Endothelial cell of umbilical vein (primary cell): ENCODE data around the gene FOXC1. TPM values are rescaled to one million over a fixed set of nuclear protein-coding genes. Genes with fewer than 3 reads are reported as not detected.

Source experiments
- BruUV-seq: library from RNA; stranded (reverse); fragments of 400-500 nt; replicated peaks from 2 replicates; lab custom pipeline; 2021; lab: Mats Ljungman, UMichigan
- CTCF ChIA-PET: fragments of 300-600, 350-600 bp; sonication (Branson Sonifier 250); formaldehyde crosslinking; loops from one replicate; lab custom pipeline; 2021; ENCODE audit warnings: antibody characterized with exemption, inconsistent platforms; lab: Charles Lee
- POLR2A ChIA-PET: fragments of 300-600, 350-600 bp; sonication (Branson Sonifier 250); formaldehyde crosslinking; loops from one replicate; lab custom pipeline; 2021; ENCODE audit warnings: antibody characterized with exemption, inconsistent platforms; lab: Charles Lee
- DNase-seq: peaks from one replicate; pipeline ENCODE4 v3.0.0-alpha.2; 2011; ENCODE audit warnings: low read depth, low spot score
- FAIRE-seq: peaks from 2 replicates; lab custom pipeline; 2011; peaks lifted over from hg19 to GRCh38; lab: Jason Lieb, UNC
- H2AFZ ChIP-seq: 2 replicates; pipeline ENCODE4 v1.6.0; 2012; ENCODE audit warnings: low read depth, low read length, control low read depth, inconsistent platforms
- H3K27ac ChIP-seq: 2 replicates; pipeline ENCODE4 v1.5.1; 2011; ENCODE audit warnings: low read depth, mild to moderate bottlenecking, control low read depth, low read length, moderate library complexity; ENCODE audit not compliant: insufficient read depth
- H3K27me3 ChIP-seq, 2 experiments: 2 replicates each; pipeline versions ENCODE4 v1.6.0 to v1.6.1; 2011; ENCODE audit warnings: low read length in 2 of 2, mixed read lengths in 1 of 2; ENCODE audit not compliant: control insufficient read depth in 2 of 2, insufficient read depth in 2 of 2
- H3K36me3 ChIP-seq, 2 experiments: 2 replicates in 1 of 2; 3 replicates in 1 of 2; pipeline ENCODE4 v1.5.1; 2011; ENCODE audit warnings: low read length in 2 of 2, mild to moderate bottlenecking in 1 of 2, moderate library complexity in 1 of 2; ENCODE audit not compliant: control insufficient read depth in 2 of 2, insufficient read depth in 2 of 2; ENCODE audit errors: extremely low read depth in 1 of 2
- H3K4me1 ChIP-seq: 3 replicates; pipeline ENCODE4 v1.5.1; 2011; ENCODE audit warnings: mild to moderate bottlenecking, low read length; ENCODE audit not compliant: control insufficient read depth, insufficient read depth; ENCODE audit errors: extremely low read depth
- H3K4me2 ChIP-seq: 2 replicates; pipeline ENCODE4 v1.6.1; 2011; ENCODE audit warnings: low read length, control low read depth, mixed read lengths; ENCODE audit not compliant: insufficient read depth
- H3K4me3 ChIP-seq, 3 experiments: fragments of 200-600 bp in 1 of 3; sonication (generic), shearing (Covaris generic) in 1 of 3; replicated peaks in 1 of 3; 2 replicates each; pipeline ENCODE4 v1.5.1; 2011 to 2016; ENCODE audit warnings: control low read depth in 3 of 3, low read length in 3 of 3, mild to moderate bottlenecking in 2 of 3, inconsistent platforms in 1 of 3, low read depth in 1 of 3, moderate library complexity in 1 of 3; ENCODE audit not compliant: insufficient read depth in 1 of 3
- H3K79me2 ChIP-seq: 2 replicates; pipeline ENCODE4 v1.6.0; 2012; ENCODE audit warnings: low read length, inconsistent platforms; ENCODE audit not compliant: control insufficient read depth, insufficient read depth
- H3K9ac ChIP-seq: replicated peaks from 2 replicates; pipeline ENCODE3; 2011; ENCODE audit warnings: low read length, control low read depth; ENCODE audit not compliant: insufficient read depth; ENCODE audit errors: extremely low read depth
- H3K9me1 ChIP-seq: replicated peaks from 3 replicates; pipeline ENCODE4 v1.6.0; 2011; ENCODE audit warnings: mild to moderate bottlenecking, low read length; ENCODE audit not compliant: control insufficient read depth, insufficient read depth; ENCODE audit errors: extremely low read depth
- H3K9me3 ChIP-seq: replicated peaks from 2 replicates; pipeline ENCODE4 v1.5.1; 2012; ENCODE audit warnings: low read length, inconsistent platforms; ENCODE audit not compliant: control insufficient read depth, insufficient read depth
- H4K20me1 ChIP-seq: replicated peaks from 2 replicates; pipeline ENCODE3; 2011; ENCODE audit warnings: mild to moderate bottlenecking, low read length; ENCODE audit not compliant: control insufficient read depth, insufficient read depth; ENCODE audit errors: extremely low read depth
- CTCF ChIP-seq, 2 donors: IDR thresholded peaks; 1 replicate in 1 of 2; 2 replicates in 1 of 2; pipeline ENCODE4 v1.5.1; 2011; ENCODE audit warnings: low read length in 2 of 2, mild to moderate bottlenecking in 2 of 2, moderate library complexity in 2 of 2, control low read depth in 1 of 2, inconsistent platforms in 1 of 2, low read depth in 1 of 2; ENCODE audit not compliant: insufficient read depth in 1 of 2; ENCODE audit errors: extremely low read depth in 1 of 2
- EZH2 ChIP-seq: IDR thresholded peaks from 2 replicates; pipeline ENCODE4 v1.6.1; 2012; ENCODE audit warnings: borderline replicate concordance, low read depth, mild to moderate bottlenecking, moderate library complexity, low read length, inconsistent platforms; ENCODE audit not compliant: severe bottlenecking
- FOS ChIP-seq: IDR thresholded peaks from 2 replicates; pipeline ENCODE4 v1.6.1; 2011; ENCODE audit warnings: mild to moderate bottlenecking, low read length, moderate library complexity, borderline replicate concordance; ENCODE audit not compliant: insufficient read depth
- GATA2 ChIP-seq: IDR thresholded peaks from 2 replicates; pipeline ENCODE4 v1.7.0; 2011; ENCODE audit warnings: low read depth, mild to moderate bottlenecking, moderate library complexity, mixed read lengths, low read length; ENCODE audit not compliant: insufficient read length, insufficient read depth
- JUN ChIP-seq: IDR thresholded peaks from 2 replicates; pipeline ENCODE4 v1.6.1; 2011; ENCODE audit warnings: borderline replicate concordance, low read depth; ENCODE audit not compliant: insufficient read length, insufficient read depth
- MYC ChIP-seq: IDR thresholded peaks from one replicate; pipeline ENCODE4 v1.6.1; 2011; ENCODE audit warnings: mild to moderate bottlenecking, low read depth, low read length
- POLR2A ChIP-seq: IDR thresholded peaks from 2 replicates; pipeline ENCODE4 v1.6.1; 2012; ENCODE audit warnings: low read depth, mild to moderate bottlenecking, control low read depth, low read length
- POLR2AphosphoS5 ChIP-seq: IDR thresholded peaks from 2 replicates; pipeline ENCODE4 v1.6.1; 2012; ENCODE audit warnings: low read depth, mild to moderate bottlenecking, control low read depth, low read length, moderate library complexity; ENCODE audit not compliant: insufficient read depth
- dilution Hi-C: fragments of 300-500 bp; cut with MboI; formaldehyde crosslinking; loops from one replicate; pipeline ENCODE4 v1.15.0; 2019; ENCODE audit warnings: low sequenced_read_pairs; ENCODE audit not compliant: extremely low pct_ligation_motif_present
- intact Hi-C: fragments of 100-400 bp; cut with micrococcal nuclease; formaldehyde crosslinking; loops from one replicate; pipeline ENCODE4 v1.10.0; 2022
- polyA plus RNA-seq, 4 experiments: library from polyadenylated mRNA; depleted of rRNA in 3 of 4; stranded (reverse) in 3 of 4; unstranded in 1 of 4; fragments of >200 nt; gene quantifications; 2 replicates each; pipeline versions ENCODE4 v1.2.1 to v1.2.3, GENCODE V29; 2011 to 2012; ENCODE audit warnings: missing spikeins in 1 of 4
- total RNA-seq: library from RNA; stranded (reverse); gene quantifications from 2 replicates; pipeline ENCODE4 v1.2.3, GENCODE V29; 2021
- TF ChIP-seq, protein P1 (sequence below): IDR thresholded peaks from 2 replicates; pipeline ENCODE4 v1.6.1; 2011; ENCODE audit not compliant: insufficient read depth, insufficient read length

FOXC1 gene
- total and polyA plus RNA-seq, 2 donors (not counting 3 experiments of a cell fraction or from before 2014, with no cell fraction given), result 6.4 to 16.4 TPM

GRCh38 chr6:1560281-1561058, 49.2 kb upstream of the FOXC1 start:
- H3K27ac ChIP-seq, result no peak overlapping the region
- TF ChIP-seq POLR2AphosphoS5 (no peak), FOS (no peak), EZH2 (no peak), JUN (no peak), GATA2 (no peak), CTCF (IDR thresholded peaks at IDR 0.05; ENCODE audit: extremely low read depth in 1 of 2, insufficient read depth in 1 of 2, low read depth in 1 of 2, low read length in 2 of 2) (no peak), MYC (no peak), POLR2A (no peak)
- TF ChIP-seq, protein P1, sequence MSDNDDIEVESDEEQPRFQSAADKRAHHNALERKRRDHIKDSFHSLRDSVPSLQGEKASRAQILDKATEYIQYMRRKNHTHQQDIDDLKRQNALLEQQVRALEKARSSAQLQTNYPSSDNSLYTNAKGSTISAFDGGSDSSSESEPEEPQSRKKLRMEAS, result no peak
- FAIRE-seq, result no peak
- H3K9me1 ChIP-seq, result no peaks in the 10 kb centered on the region
- H3K27me3 ChIP-seq, result peaks cover 2 to 10% of the 10 kb centered on the region in 2 experiments
- H3K9me3 ChIP-seq, result no peaks in the 10 kb centered on the region
- no peak overlapping the region for H3K4me3 ChIP-seq
- dilution Hi-C loops (no loop called here), intact Hi-C loops (no loop called here)
- no peak overlapping the region for H3K9ac ChIP-seq
- CTCF ChIA-PET, result interaction anchor here (2.5 kb wide), 1 partner anchor 8 kb away, joined by 18 read pairs; no protein-coding TSS in a partner anchor
- no peak overlapping the region for H3K4me2 ChIP-seq
- no peak for DNase-seq
- POLR2A ChIA-PET, result no interaction called here
- H4K20me1 ChIP-seq, result no peaks in the 10 kb centered on the region
- H2AFZ ChIP-seq, result no peak overlapping the region
- no TSS peak for BruUV-seq
- H3K4me1 ChIP-seq, result peaks cover under 1% of the 10 kb centered on the region
- no peaks in the 10 kb centered on the region for H3K79me2 ChIP-seq
- H3K36me3 ChIP-seq, result no peaks in the 10 kb centered on the region
